GM18867 (cell line): Measurements from ENCODE around the gene UCP2.

ENCODE experiments used
- ATAC-seq: cut with Tn5 transposase; IDR thresholded peaks from one replicate; pipeline ENCODE4 v1.9.1; 2021; ENCODE audit warnings: mild to moderate bottlenecking, moderate library complexity; ENCODE audit not compliant: unreplicated experiment

The UCP2 gene

GRCh38 chr11:73972620-73973449 lies 9.8 kb downstream of the UCP2 start:
- no peak for ATAC-seq

GRCh38 chr11:73972187-73972586 lies 10.5 kb downstream of the UCP2 start:
- ATAC-seq, result no peak

- no peak for ATAC-seq
These were observed 11.4 kb downstream of the UCP2 start for GRCh38 chr11:73971175-73971719.

GRCh38 chr11:73969991-73970800 lies 12.4 kb downstream of the UCP2 start:
- ATAC-seq, result no peak

GRCh38 chr11:73969091-73969490 lies 13.6 kb downstream of the UCP2 start:
- ATAC-seq, result no peak

- ATAC-seq, result no peak
These were observed 14.2 kb downstream of the UCP2 start for GRCh38 chr11:73968356-73968966.

- no peak for ATAC-seq
These were observed 16.9 kb downstream of the UCP2 start for GRCh38 chr11:73965764-73966121.

- ATAC-seq, result no peak
These were observed 17.4 kb downstream of the UCP2 start for GRCh38 chr11:73965076-73965763.

GRCh38 chr11:73963861-73964260 lies 18.8 kb downstream of the UCP2 start:
- ATAC-seq, result no peak

- ATAC-seq, result no peak
These were observed 20.4 kb downstream of the UCP2 start for GRCh38 chr11:73962101-73962705.

- no peak for ATAC-seq
These were observed 21.3 kb downstream of the UCP2 start for GRCh38 chr11:73961321-73961720.

- no peak for ATAC-seq
These were observed 24.0 kb downstream of the UCP2 start for GRCh38 chr11:73958521-73959141.

GRCh38 chr11:73957654-73958361 lies 24.8 kb downstream of the UCP2 start:
- ATAC-seq, result no peak

- ATAC-seq, result no peak
These were observed 25.6 kb downstream of the UCP2 start for GRCh38 chr11:73956876-73957653.

- no peak for ATAC-seq
These were observed 30.8 kb downstream of the UCP2 start for GRCh38 chr11:73951797-73952196.

GRCh38 chr11:73950869-73951710 lies 31.6 kb downstream of the UCP2 start, which contains the start of gene DNAJB13:
TSS of gene DNAJB13 (plus strand) at chr11:73951026. CDS start at chr11:73951070, 44 bp downstream.
- ATAC-seq, result peak; percentile 71

GRCh38 chr11:73949912-73950311 lies 32.7 kb downstream of the UCP2 start:
- no peak for ATAC-seq

GRCh38 chr11:73949246-73949645 lies 33.4 kb downstream of the UCP2 start:
- no peak for ATAC-seq
